Testis (tissue), 3 donors: ENCODE measurements around the gene PRR16. TPM values are rescaled to one million over a fixed set of nuclear protein-coding genes. Genes with fewer than 3 reads are reported as not detected.

ENCODE experiments used
- DNase-seq: peaks from one replicate; pipeline ENCODE4 v3.0.0-alpha.2; 2019
- H3K27ac ChIP-seq, 2 donors: fragments of 200-600 bp; sonication (generic); one replicate each; pipeline ENCODE4 v1.5.1; 2019
- H3K27me3 ChIP-seq: fragments of 200-600 bp; sonication (generic); one replicate; pipeline ENCODE4 v1.5.1; 2019
- H3K36me3 ChIP-seq: fragments of 200-600 bp; sonication (generic); one replicate; pipeline ENCODE4 v1.5.1; 2017; ENCODE audit warnings: low read depth; ENCODE audit errors: missing control alignments
- H3K4me1 ChIP-seq: fragments of 200-600 bp; sonication (generic); one replicate; pipeline ENCODE4 v1.5.1; 2019
- H3K4me3 ChIP-seq, 2 donors: fragments of 200-600 bp; sonication (generic); one replicate each; pipeline ENCODE4 v1.5.1; 2017 to 2019
- H3K9me3 ChIP-seq: fragments of 200-600 bp; sonication (generic); one replicate; pipeline ENCODE4 v1.5.1; 2017
- CTCF ChIP-seq, 3 experiments: fragments of 450-650 bp in 2 of 3; fragments of 200-600 bp in 1 of 3; sonication (generic) in 1 of 3; IDR thresholded peaks; one replicate each; pipeline ENCODE4 v1.5.1; 2016 to 2019; ENCODE audit warnings: antibody characterized with exemption in 3 of 3, mild to moderate bottlenecking in 2 of 3, moderate library complexity in 1 of 3
- POLR2A ChIP-seq: fragments of 450-650 bp; IDR thresholded peaks from one replicate; pipeline ENCODE4 v1.6.1; 2017; ENCODE audit warnings: antibody characterized with exemption, mild to moderate bottlenecking, moderate library complexity
- WGBS, 2 donors: methylation state at CpG; one replicate each; pipeline ENCODE4 v1.1.5; 2018; 5-methylcytosine and 5-hydroxymethylcytosine counted together
- intact Hi-C: fragments of 100-400 bp; cut with DNase I; formaldehyde crosslinking; loops from one replicate; pipeline ENCODE4 v1.15.1; 2023; ENCODE audit warnings: low total_unique reads
- polyA plus RNA-seq: library from polyadenylated mRNA; stranded (reverse); fragments of 350-450 nt; fragmentation: Illumina TruSeq; extraction: RNeasy Lipid Tissue Mini Kit (QIAGEN cat#74804); gene quantifications from one replicate; pipeline ENCODE4 v1.2.3, GENCODE V29; 2014; ENCODE audit warnings: low read depth, low replicate concordance; ENCODE audit not compliant: insufficient read depth
- total RNA-seq, 2 donors: library from RNA; depleted of rRNA; stranded (reverse); fragments of >200 nt; gene quantifications; one replicate each; pipeline ENCODE4 v1.2.3, GENCODE V29; 2016

PRR16 gene
- total and polyA plus RNA-seq, 3 donors from 2014 or later: 0.68 to 3.4 (median 1.5) TPM

GRCh38 chr5:120604884-120605283 is 140.8 kb downstream of the PRR16 start:
- H3K27me3 ChIP-seq: no peaks in the 10 kb centered on the region
- no peak overlapping the region for H3K27ac ChIP-seq
- DNase-seq: no peak
- no peaks in the 10 kb centered on the region for H3K36me3 ChIP-seq
- 92 to 96% methylated on average over 2 of the region's 2 CpGs for WGBS, 2 donors
- intact Hi-C loops: no loop called here
- no peaks in the 10 kb centered on the region for H3K9me3 ChIP-seq
- H3K4me1 ChIP-seq: no peaks in the 10 kb centered on the region
- TF ChIP-seq POLR2A: no peak
- no peak for TF ChIP-seq CTCF (IDR thresholded peaks at IDR 0.05)
- no peak overlapping the region for H3K4me3 ChIP-seq

DNA sequence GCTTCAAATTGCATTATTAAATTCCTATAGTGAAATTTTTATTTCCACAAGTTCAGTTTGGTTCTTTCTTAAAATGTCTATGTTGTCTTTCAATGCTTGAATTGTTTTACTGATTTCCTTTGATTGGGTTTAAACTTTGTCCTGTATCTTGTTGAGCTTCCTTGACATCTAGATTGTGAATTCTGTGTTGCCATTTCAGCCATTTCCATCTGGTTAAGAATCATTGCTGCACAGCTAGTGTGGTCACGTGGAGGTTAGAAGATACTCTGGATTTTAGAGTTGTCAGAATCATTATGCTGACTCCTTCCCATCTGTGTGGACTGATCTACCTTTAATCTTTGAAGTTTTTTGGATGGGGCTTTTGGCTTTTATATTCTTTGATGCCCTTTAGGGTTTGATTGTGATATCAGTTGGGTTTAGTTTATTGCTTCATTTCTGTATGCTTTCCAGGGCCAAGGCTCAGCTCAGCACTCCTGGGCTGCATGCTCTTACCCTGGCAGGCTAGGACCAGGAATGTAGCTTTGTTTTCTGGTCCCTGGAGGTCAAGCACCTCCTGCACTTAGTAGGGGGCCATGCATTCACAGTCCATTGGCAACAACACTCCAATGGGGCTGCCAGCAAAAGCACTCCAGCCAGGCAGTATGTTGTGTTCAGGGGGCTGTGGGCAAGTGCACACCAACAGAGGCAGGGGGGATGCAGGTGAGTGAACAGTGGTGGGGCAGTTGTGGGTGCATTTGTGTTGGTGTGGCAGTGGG is 141.4 kb downstream of the PRR16 start:
- 83 to 96% methylated on average over 1 of the region's 1 CpG for WGBS, 2 donors
- H3K4me1 ChIP-seq: no peaks in the 10 kb centered on the region
- intact Hi-C loops: no loop called here
- H3K36me3 ChIP-seq: no peaks in the 10 kb centered on the region
- DNase-seq: no peak
- no peak overlapping the region for H3K27ac ChIP-seq
- H3K27me3 ChIP-seq: no peaks in the 10 kb centered on the region
- TF ChIP-seq POLR2A (no peak), CTCF (IDR thresholded peaks at IDR 0.05) (no peak)
- H3K9me3 ChIP-seq: no peaks in the 10 kb centered on the region
- no peak overlapping the region for H3K4me3 ChIP-seq

- H3K9me3 ChIP-seq: no peaks in the 10 kb centered on the region
- no peak for TF ChIP-seq CTCF (IDR thresholded peaks at IDR 0.05)
- no peak for TF ChIP-seq POLR2A
- H3K36me3 ChIP-seq: no peaks in the 10 kb centered on the region
- DNase-seq: no peak
- intact Hi-C loops: no loop called here
- no peak overlapping the region for H3K4me3 ChIP-seq
- H3K4me1 ChIP-seq: no peaks in the 10 kb centered on the region
- 93 to 95% methylated on average over 1 of the region's 1 CpG for WGBS, 2 donors
- H3K27ac ChIP-seq: no peak overlapping the region
- no peaks in the 10 kb centered on the region for H3K27me3 ChIP-seq
These were observed 145.5 kb downstream of the PRR16 start for GRCh38 chr5:120609570-120609969.

- Histone ChIP-seq H3K27ac (no peak overlapping the region), H3K4me3 (no peak overlapping the region), H3K36me3 (no peaks in the 10 kb centered on the region), H3K4me1 (no peaks in the 10 kb centered on the region), H3K27me3 (no peaks in the 10 kb centered on the region), H3K9me3 (no peaks in the 10 kb centered on the region)
- no peak for DNase-seq
- intact Hi-C loops: no loop called here
- 90 to 92% methylated on average over 2 of the region's 2 CpGs for WGBS, 2 donors
- TF ChIP-seq POLR2A (no peak), CTCF (IDR thresholded peaks at IDR 0.05) (no peak)
These were observed 146.0 kb downstream of the PRR16 start for GRCh38 chr5:120610145-120610544.

- Histone ChIP-seq H3K9me3 (no peaks in the 10 kb centered on the region), H3K27ac (no peak overlapping the region), H3K27me3 (no peaks in the 10 kb centered on the region), H3K36me3 (no peaks in the 10 kb centered on the region), H3K4me3 (no peak overlapping the region), H3K4me1 (no peaks in the 10 kb centered on the region)
- intact Hi-C loops: no loop called here
- no peak for TF ChIP-seq CTCF (IDR thresholded peaks at IDR 0.05)
- TF ChIP-seq POLR2A: no peak
- DNase-seq: no peak
These were observed 149.6 kb downstream of the PRR16 start for GRCh38 chr5:120613729-120614128.
